Caco-2 (cell line): ENCODE results near the gene CACNB2. TPM values are rescaled to one million over a fixed set of nuclear protein-coding genes. Genes with fewer than 3 reads are reported as not detected.

Experiments
- BruUV-seq: library from RNA; stranded (reverse); fragments of 400-500 nt; replicated peaks from 2 replicates; lab custom pipeline; 2021; lab: Mats Ljungman, UMichigan
- CTCF ChIA-PET: fragments of 300-600 bp; sonication (Branson Sonifier 250); formaldehyde crosslinking; loops from one replicate; lab custom pipeline; 2022; ENCODE audit warnings: antibody characterized with exemption; lab: Charles Lee
- POLR2A ChIA-PET: fragments of 300-600 bp; sonication (Branson Sonifier 250); formaldehyde crosslinking; loops from one replicate; lab custom pipeline; 2022; ENCODE audit warnings: antibody characterized with exemption; lab: Charles Lee
- DNase-seq, 2 experiments: peaks; one replicate each; pipeline versions ENCODE4 v3.0.0 to v3.0.0-alpha.2; 2020 to 2022
- H3K27me3 ChIP-seq: replicated peaks from 2 replicates; pipeline ENCODE4 v1.6.0; 2011; ENCODE audit warnings: low read length; ENCODE audit not compliant: control insufficient read depth, insufficient read depth
- H3K36me3 ChIP-seq: 2 replicates; pipeline ENCODE4 v1.5.1; 2011; ENCODE audit warnings: low read length; ENCODE audit not compliant: control insufficient read depth, insufficient read depth
- H3K4me1 ChIP-seq: fragments of 250-450 bp; sonication (Bioruptor Pico); 2 replicates; pipeline ENCODE4 v1.5.1; 2020; ENCODE audit warnings: mild to moderate bottlenecking
- H3K4me3 ChIP-seq: 2 replicates; pipeline ENCODE4 v1.5.1; 2011; ENCODE audit warnings: low read depth, mild to moderate bottlenecking, control low read depth, low read length
- H3K9me3 ChIP-seq: fragments of 250-450 bp; sonication (Bioruptor Pico); 2 replicates; pipeline ENCODE4 v1.5.1; 2020; ENCODE audit warnings: mild to moderate bottlenecking, moderate library complexity
- H3K27ac Mint-ChIP-seq: one replicate; pipeline ENCODE4 v1.8.0; 2022; ENCODE audit warnings: mixed read lengths; ENCODE audit not compliant: unreplicated experiment
- H3K27me3 Mint-ChIP-seq: one replicate; pipeline ENCODE4 v1.8.0; 2022; ENCODE audit warnings: mixed read lengths; ENCODE audit not compliant: insufficient read depth, unreplicated experiment
- H3K36me3 Mint-ChIP-seq: one replicate; pipeline ENCODE4 v1.8.0; 2022; ENCODE audit warnings: mild to moderate bottlenecking, mixed read lengths; ENCODE audit not compliant: insufficient read depth, unreplicated experiment
- H3K4me1 Mint-ChIP-seq: one replicate; pipeline ENCODE4 v1.8.0; 2022; ENCODE audit warnings: low read depth, mixed read lengths; ENCODE audit not compliant: unreplicated experiment
- H3K4me3 Mint-ChIP-seq: one replicate; pipeline ENCODE4 v1.8.0; 2022; ENCODE audit warnings: mild to moderate bottlenecking, moderate library complexity, mixed read lengths; ENCODE audit not compliant: unreplicated experiment
- H3K9me3 Mint-ChIP-seq: one replicate; pipeline ENCODE4 v1.8.0; 2022; ENCODE audit warnings: mixed read lengths; ENCODE audit not compliant: unreplicated experiment
- intact Hi-C: fragments of 100-400 bp; cut with micrococcal nuclease; formaldehyde crosslinking; loops from one replicate; pipeline ENCODE4 v1.10.0; 2022; ENCODE audit not compliant: unreplicated experiment
- total RNA-seq: library from RNA; stranded (reverse); gene quantifications from 2 replicates; pipeline ENCODE4 v1.2.3, GENCODE V29; 2022
- TF ChIP-seq, protein P1 (sequence below), 2 experiments: fragments of 200-600 bp in 1 of 2; IDR thresholded peaks; 1 replicate in 1 of 2; 2 replicates in 1 of 2; pipeline versions ENCODE4 v1.5.1 to v1.8.0; 2011 to 2022; ENCODE audit warnings: antibody characterized with exemption in 1 of 2, control low read depth in 1 of 2, inconsistent platforms in 1 of 2, low read depth in 1 of 2, low read length in 1 of 2, mild to moderate bottlenecking in 1 of 2, moderate library complexity in 1 of 2; ENCODE audit not compliant: insufficient read depth in 1 of 2, severe bottlenecking in 1 of 2, unreplicated experiment in 1 of 2

CACNB2 gene
- total RNA-seq, 1 experiment from 2014 or later, result 0.98 TPM

DNA sequence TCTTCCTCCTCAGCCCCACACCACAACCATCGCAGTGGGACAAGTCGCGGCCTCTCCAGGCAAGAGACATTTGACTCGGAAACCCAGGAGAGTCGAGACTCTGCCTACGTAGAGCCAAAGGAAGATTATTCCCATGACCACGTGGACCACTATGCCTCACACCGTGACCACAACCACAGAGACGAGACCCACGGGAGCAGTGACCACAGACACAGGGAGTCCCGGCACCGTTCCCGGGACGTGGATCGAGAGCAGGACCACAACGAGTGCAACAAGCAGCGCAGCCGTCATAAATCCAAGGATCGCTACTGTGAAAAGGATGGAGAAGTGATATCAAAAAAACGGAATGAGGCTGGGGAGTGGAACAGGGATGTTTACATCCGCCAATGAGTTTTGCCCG is 399.1 kb downstream of the CACNB2 start:
- ChIA-PET POLR2A (no interaction called here), CTCF (no interaction called here)
- no peaks in the 10 kb centered on the region for H3K9me3 Mint-ChIP-seq
- Histone ChIP-seq H3K4me3 (no peak overlapping the region), H3K27me3 (no peaks in the 10 kb centered on the region), H3K36me3 (no peaks in the 10 kb centered on the region; the same call in 1 of the 2 replicates), H3K9me3 (no peaks in the 10 kb centered on the region), H3K4me1 (0 out of 2 replicates have a peak, but pooled peaks cover 3% of the 10 kb centered on the region)
- no peak overlapping the region for H3K4me3 Mint-ChIP-seq
- H3K27me3 Mint-ChIP-seq, result no peaks in the 10 kb centered on the region
- peaks cover 17% of the 10 kb centered on the region for H3K36me3 Mint-ChIP-seq
- TF ChIP-seq, protein P1, sequence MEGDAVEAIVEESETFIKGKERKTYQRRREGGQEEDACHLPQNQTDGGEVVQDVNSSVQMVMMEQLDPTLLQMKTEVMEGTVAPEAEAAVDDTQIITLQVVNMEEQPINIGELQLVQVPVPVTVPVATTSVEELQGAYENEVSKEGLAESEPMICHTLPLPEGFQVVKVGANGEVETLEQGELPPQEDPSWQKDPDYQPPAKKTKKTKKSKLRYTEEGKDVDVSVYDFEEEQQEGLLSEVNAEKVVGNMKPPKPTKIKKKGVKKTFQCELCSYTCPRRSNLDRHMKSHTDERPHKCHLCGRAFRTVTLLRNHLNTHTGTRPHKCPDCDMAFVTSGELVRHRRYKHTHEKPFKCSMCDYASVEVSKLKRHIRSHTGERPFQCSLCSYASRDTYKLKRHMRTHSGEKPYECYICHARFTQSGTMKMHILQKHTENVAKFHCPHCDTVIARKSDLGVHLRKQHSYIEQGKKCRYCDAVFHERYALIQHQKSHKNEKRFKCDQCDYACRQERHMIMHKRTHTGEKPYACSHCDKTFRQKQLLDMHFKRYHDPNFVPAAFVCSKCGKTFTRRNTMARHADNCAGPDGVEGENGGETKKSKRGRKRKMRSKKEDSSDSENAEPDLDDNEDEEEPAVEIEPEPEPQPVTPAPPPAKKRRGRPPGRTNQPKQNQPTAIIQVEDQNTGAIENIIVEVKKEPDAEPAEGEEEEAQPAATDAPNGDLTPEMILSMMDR (IDR thresholded peaks at IDR 0.05; ENCODE audit: insufficient read depth in 1 of 2, low read depth in 1 of 2, low read length in 1 of 2, severe bottlenecking in 1 of 2, unreplicated experiment in 1 of 2), result no peak
- intact Hi-C loops, result no loop called here
- no TSS peak for BruUV-seq
- peaks cover 6% of the 10 kb centered on the region for H3K4me1 Mint-ChIP-seq
- H3K27ac Mint-ChIP-seq, result no peak overlapping the region
- DNase-seq, result no peak

DNA sequence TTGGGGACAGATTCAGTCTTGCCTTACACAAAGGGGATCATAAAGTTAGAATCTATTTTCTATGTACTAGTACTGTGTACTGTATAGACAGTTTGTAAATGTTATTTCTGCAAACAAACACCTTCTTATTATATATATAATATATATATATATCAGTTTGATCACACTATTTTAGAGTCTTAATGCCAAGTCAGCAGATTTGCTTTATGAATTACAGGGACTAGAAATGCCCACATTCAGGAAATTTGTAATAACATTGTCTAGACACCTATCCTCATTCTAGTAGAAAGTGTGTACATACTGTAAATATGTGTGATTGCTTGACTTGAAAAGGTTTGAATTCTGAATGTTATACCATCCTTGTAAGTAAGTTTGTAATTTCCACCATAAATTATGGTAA is 400.0 kb downstream of the CACNB2 start:
- BruUV-seq, result no TSS peak
- TF ChIP-seq, protein P1 (IDR thresholded peaks at IDR 0.05; ENCODE audit: insufficient read depth in 1 of 2, low read depth in 1 of 2, low read length in 1 of 2, severe bottlenecking in 1 of 2, unreplicated experiment in 1 of 2), result no peak
- H3K4me3 Mint-ChIP-seq, result no peak overlapping the region
- peaks cover 6% of the 10 kb centered on the region for H3K4me1 Mint-ChIP-seq
- Histone ChIP-seq H3K9me3 (no peaks in the 10 kb centered on the region), H3K36me3 (no peaks in the 10 kb centered on the region), H3K27me3 (no peaks in the 10 kb centered on the region), H3K4me3 (no peak overlapping the region), H3K4me1 (0 out of 2 replicates have a peak, but pooled peaks cover 3% of the 10 kb centered on the region)
- DNase-seq, result no peak
- H3K27ac Mint-ChIP-seq, result no peak overlapping the region
- H3K36me3 Mint-ChIP-seq, result peaks cover 17% of the 10 kb centered on the region
- H3K27me3 Mint-ChIP-seq, result no peaks in the 10 kb centered on the region
- ChIA-PET CTCF (no interaction called here), POLR2A (no interaction called here)
- no peaks in the 10 kb centered on the region for H3K9me3 Mint-ChIP-seq
- intact Hi-C loops, result no loop called here

DNA sequence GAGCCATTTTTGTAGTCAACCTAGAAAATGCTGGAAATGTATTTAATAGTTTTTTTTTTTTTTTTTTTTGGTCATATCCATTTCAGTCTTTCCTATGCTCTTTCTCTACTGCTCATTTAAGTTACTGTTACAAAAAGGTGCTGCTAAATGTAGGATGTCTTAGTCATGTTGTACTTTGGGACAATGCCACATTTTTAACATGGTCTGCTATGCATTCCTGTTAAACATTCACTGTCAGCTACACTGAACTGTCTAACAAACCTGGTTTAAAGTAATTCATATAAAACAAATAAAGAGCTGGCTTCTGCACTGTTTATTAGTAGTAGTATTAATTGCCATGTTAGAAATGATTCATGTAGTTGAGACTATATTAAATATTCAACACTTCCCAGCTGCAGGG is 402.6 kb downstream of the CACNB2 start:
- BruUV-seq, result no TSS peak
- H3K4me3 Mint-ChIP-seq, result no peak overlapping the region
- ChIA-PET CTCF (no interaction called here), POLR2A (no interaction called here)
- no peak overlapping the region for H3K27ac Mint-ChIP-seq
- H3K36me3 Mint-ChIP-seq, result peaks cover 10% of the 10 kb centered on the region
- Histone ChIP-seq H3K4me1 (0 out of 2 replicates have a peak, but pooled peaks cover 3% of the 10 kb centered on the region), H3K4me3 (no peak overlapping the region), H3K36me3 (no peaks in the 10 kb centered on the region), H3K9me3 (no peaks in the 10 kb centered on the region), H3K27me3 (no peaks in the 10 kb centered on the region)
- intact Hi-C loops, result no loop called here
- peaks cover 6% of the 10 kb centered on the region for H3K4me1 Mint-ChIP-seq
- no peaks in the 10 kb centered on the region for H3K27me3 Mint-ChIP-seq
- TF ChIP-seq, protein P1 (IDR thresholded peaks at IDR 0.05; ENCODE audit: insufficient read depth in 1 of 2, low read depth in 1 of 2, low read length in 1 of 2, severe bottlenecking in 1 of 2, unreplicated experiment in 1 of 2), result no peak
- H3K9me3 Mint-ChIP-seq, result no peaks in the 10 kb centered on the region
- no peak for DNase-seq
